Right lobe of liver (tissue), 4 donors: ENCODE data around the gene REPIN1.

Experiments used
- POLR2A ChIP-seq: fragments of 450-650 bp; IDR thresholded peaks from one replicate; pipeline ENCODE4 v1.6.1; 2017; ENCODE audit warnings: antibody characterized with exemption, mild to moderate bottlenecking
- TF ChIP-seq, protein P1 (sequence below), 4 donors: fragments of 200-600 bp in 3 of 4; fragments of 450-650 bp in 1 of 4; IDR thresholded peaks; one replicate each; pipeline versions ENCODE4 v1.5.1 to v1.8.0; 2016 to 2022; ENCODE audit warnings: antibody characterized with exemption in 4 of 4, mild to moderate bottlenecking in 2 of 4
- donor health status: DM: no; HTN: no; CAD: no.
- donor health status: DM: no; HTN: no; CAD: no.
- donor health status: DM: no; HTN: yes; CAD: no.

DNA sequence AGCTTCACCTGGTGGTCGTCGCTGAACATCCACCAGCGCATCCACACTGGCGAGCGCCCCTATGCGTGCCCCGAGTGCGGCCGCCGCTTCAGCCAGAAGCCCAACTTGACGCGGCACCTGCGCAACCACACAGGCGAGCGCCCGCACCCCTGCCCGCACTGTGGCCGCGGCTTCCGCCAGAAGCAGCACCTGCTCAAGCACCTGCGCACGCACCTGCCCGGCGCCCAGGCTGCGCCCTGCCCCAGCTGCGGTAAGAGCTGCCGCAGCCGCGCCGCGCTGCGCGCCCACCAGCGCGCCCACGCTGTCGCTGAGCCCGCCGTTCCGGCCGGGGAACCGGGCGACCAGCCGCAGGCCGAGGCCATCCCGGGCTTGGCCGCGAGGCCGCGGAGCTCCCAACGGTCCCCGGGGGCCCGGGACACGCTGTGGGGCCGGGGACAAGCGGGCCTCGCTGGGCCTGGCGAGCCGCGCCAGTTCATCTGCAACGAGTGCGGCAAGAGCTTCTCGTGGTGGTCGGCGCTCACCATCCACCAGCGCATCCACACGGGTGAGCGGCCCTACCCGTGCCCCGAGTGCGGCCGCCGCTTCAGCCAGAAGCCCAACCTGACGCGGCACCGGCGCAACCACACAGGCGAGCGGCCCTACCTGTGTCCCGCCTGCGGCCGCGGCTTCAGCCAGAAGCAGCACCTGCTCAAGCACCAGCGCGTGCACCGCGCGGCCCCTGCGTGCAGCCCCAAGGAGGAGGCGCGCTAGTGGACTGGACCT, 28.9 kb downstream of the REPIN1 start:
- TF ChIP-seq, protein P1, sequence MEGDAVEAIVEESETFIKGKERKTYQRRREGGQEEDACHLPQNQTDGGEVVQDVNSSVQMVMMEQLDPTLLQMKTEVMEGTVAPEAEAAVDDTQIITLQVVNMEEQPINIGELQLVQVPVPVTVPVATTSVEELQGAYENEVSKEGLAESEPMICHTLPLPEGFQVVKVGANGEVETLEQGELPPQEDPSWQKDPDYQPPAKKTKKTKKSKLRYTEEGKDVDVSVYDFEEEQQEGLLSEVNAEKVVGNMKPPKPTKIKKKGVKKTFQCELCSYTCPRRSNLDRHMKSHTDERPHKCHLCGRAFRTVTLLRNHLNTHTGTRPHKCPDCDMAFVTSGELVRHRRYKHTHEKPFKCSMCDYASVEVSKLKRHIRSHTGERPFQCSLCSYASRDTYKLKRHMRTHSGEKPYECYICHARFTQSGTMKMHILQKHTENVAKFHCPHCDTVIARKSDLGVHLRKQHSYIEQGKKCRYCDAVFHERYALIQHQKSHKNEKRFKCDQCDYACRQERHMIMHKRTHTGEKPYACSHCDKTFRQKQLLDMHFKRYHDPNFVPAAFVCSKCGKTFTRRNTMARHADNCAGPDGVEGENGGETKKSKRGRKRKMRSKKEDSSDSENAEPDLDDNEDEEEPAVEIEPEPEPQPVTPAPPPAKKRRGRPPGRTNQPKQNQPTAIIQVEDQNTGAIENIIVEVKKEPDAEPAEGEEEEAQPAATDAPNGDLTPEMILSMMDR (IDR thresholded peaks at IDR 0.05): no peak
- no peak for TF ChIP-seq POLR2A
